ENCODE measurements around the gene GABARAPL1.
"Not testable (repeated sequence)": the region's sequence is repeated elsewhere in the genome, so short reads cannot be mapped to it uniquely, and the experiment has no call there.

GABARAPL1 gene

DNA sequence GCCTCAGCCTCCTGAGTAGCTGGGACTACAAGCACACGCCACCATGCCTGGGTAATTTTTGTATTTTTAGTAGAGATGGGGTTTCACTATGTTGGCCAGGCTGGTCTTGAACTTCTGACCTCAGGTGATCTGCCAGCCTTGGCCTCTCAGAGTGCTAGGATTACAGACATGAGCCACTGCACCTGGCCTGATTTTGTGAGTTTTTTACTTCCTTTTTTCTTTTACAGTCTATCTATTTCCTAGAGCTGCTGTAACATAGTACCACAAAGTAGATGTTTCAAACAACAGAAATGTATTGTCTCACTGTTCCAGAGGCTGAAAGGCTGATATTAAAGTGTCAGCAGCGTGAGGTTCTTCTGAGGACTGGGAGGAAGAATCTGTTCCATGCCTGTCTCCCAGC is 8.2 kb upstream of the GABARAPL1 start:
- not testable (repeated sequence) for DNase-seq

DNA sequence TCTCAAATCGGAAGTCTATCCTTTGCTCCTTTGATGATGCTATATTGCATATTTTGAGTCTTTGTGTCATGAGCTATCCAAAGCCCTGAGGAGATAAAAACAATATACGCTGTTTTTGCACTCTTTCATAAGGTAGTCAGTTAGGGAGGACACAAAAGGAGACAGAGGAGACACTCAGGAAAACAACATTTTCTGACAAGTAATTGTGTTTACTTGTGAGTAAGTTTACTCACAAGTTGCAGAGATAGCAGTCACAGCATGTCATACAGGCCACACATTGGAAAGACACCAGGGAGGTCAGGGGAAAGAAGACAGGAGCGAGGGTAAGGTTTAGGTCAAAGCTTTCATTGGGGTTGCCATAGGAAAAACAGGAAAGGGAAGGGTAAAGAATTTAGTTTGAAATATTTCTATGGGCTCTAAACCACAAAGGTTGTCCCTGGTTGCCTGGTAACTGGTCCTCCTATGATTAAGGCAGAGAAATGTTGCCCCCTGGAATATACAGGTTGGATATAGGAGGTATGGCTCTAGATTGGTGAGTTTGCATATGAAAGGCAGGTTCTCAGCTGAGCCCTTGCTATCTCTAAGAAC is 7.4 kb upstream of the GABARAPL1 start:
- no peak for DNase-seq

DNA sequence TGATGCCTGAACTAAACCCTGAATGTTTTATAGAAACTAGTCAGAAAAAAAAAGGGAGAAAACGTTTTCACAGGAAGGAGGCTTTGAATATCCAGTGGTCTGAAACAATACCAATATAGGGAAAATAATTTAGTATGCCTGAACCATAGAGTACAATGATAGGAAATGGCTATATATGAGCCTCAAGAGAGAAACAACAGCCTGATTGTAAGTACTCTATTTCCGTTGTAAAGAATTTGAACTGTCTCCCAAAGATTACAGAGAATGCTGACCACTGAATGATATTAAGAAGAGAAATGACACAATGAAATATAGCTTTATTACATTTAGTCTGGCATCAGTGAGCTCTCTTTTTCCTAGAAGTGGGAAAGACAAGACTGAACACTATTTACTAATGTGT is 5.5 kb upstream of the GABARAPL1 start:
- DNase-seq = no peak

DNA sequence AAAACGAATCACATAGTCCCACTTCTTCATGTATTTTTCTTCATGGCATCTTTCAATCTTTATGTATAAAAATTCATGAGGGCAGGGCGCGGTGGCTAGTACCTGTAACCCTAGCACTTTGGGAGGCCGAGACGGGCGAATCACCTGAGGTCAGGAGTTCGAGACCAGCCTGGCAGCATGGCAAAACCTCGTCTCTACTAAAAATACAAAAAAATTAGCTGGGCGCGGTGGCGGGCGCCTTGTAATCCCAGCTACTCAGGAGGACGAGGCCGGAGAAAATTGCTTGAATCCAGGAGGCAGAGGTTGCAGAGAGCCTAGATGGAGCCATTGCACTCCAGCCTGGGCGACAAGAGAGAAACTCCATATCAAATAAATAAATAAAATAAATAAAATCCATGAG is 2.5 kb upstream of the GABARAPL1 start:
- no peak for DNase-seq

DNA sequence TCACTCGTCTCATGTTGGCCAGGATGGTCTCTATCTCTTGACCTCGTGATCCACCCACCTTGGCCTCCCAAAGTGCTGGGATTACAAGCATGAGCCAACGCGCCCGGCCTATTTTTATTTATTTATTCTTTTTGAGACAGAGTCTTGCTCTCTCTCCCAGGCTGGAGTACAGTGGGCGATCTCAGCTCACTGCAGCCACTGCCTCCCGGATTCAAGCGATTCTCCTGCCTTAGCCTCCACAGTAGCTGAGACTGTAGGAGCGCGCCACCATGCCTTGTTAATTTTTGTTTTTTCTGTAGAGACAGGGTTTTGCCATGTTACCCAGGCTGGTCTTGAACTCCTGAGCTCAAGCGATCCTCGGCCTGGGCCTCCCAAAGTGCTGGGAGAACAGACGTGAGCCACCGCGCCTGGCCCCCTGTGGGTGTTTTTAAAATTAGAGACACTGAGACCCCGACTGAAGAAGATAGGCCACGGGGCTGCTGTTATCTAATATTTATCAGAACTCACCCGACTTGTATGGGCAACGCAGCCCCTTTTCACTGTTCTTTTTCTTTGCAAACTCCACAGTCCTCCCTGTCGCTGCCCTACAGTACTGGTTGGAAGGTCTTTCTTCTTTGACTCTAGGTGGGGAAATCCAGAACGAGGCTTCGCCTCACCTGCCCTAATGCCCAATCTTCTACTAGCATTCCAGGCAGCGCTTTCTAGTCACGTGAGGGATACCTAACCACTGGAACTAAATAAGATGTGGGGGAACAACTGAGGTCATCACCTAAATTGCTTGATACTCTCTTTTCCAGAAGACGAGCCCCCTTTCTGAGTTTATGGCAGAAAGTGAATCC is 1.4 kb upstream of the GABARAPL1 start:
- DNase-seq = no peak

DNA sequence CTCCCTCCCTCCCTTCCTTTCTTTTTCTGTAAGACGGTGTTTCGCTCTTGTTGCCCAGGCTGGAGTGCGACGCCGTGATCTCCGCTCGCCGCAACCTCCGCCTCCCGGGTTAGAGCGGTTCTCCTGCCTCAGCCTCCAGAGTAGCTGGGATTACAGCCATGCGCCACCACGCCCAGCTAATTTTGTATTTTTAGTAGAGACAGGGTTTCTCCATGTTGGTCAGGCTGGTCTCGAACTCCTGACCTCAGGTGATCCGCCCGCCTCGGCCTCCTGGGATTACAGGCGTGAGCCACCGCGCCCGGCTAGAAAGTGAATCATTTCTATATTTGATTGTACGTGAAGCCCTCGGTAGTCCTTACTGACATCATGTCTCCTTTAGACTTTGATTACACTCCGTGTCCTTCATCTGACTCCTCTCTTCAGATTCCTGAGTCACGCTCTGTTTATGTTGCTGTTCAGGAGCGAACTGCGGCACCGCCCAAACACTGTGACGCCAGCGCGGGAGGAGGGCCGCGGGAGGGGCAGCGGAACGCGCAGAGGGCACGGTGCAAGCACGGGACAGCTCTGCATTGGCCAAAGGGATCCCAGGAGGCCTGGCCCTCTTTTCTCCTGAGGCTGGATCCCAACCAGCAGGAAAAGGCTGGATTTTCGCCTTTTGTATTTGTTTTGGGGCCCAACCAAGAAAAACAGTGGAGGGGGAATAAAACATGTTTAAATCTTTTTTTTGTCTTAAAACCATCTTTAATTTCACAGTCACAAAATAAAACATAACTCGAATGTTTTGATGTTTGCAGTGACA is 538 bp upstream of the GABARAPL1 start:
- peak; percentile 77 to 80 for DNase-seq

- peak; percentile 65 to 74 for DNase-seq
These were observed 775 bp downstream of the GABARAPL1 start for GRCh38 chr12:10213168-10214135.

DNA sequence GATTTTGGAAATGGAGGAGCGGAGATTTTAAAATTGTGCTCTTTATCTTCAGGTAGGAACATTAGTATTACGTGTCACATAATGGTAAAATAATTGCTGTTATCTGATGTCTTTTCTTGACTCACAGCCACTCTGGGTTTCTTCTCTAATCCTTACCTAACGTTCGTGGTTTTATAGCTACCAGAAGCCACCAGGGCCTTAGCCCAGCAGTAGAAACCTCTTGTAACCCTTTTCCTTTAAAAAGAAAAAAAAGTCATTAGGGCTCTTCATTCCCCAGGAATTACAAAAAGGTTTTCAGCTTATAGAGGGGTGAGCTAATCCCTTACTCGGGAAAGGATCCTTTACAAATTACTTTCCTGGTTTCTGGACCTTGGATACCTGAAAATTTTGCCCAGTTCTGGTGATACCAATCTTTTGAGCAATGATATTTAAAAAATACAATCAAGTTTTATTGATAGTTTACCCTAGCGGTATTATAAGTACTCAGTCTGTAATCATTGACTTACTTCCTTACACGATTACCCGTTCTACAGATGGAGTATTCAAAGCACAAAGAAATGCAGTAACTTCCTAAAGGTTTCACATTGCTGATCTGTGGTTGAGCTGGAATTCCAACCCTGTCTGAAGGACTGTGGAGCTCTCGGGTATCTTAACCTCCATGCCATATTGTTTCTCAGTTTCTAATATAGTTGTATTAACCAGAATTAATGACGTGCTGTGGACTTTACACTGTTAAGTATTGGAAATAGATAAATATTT is 1.6 kb downstream of the GABARAPL1 start:
- DNase-seq = no peak

- DNase-seq = no peak
These were observed 2.2 kb downstream of the GABARAPL1 start for GRCh38 chr12:10214895-10215267.

- no peak for DNase-seq
These were observed 2.8 kb downstream of the GABARAPL1 start for GRCh38 chr12:10215436-10215835.

DNA sequence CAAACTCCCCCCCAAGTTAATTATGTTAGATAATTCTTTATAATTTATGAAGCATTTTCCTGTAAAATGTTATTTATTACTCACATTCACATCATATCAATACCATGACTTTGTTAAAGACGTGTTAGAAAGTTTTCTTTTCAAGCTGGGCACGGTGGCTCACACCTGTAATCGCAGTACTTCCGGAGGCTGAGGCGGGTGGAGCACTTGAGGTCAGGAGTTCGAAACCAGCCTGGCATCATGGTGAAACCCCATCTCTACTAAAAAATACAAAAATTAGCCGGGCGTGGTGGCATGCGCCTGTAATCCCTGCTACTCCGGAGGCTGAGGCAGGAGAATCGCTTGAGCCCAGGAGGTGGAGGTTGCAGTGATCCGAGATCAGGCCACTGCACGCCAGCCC is 3.3 kb downstream of the GABARAPL1 start:
- DNase-seq = not testable (repeated sequence)

GRCh38 chr12:10218021-10218420 is 5.3 kb downstream of the GABARAPL1 start:
- DNase-seq = no peak

GRCh38 chr12:10220398-10221077 is 7.9 kb downstream of the GABARAPL1 start:
- no peak for DNase-seq

GRCh38 chr12:10221846-10222245 is 9.2 kb downstream of the GABARAPL1 start:
- DNase-seq = no peak

GRCh38 chr12:10223208-10223607 is 10.5 kb downstream of the GABARAPL1 start:
- DNase-seq = no peak

DNA sequence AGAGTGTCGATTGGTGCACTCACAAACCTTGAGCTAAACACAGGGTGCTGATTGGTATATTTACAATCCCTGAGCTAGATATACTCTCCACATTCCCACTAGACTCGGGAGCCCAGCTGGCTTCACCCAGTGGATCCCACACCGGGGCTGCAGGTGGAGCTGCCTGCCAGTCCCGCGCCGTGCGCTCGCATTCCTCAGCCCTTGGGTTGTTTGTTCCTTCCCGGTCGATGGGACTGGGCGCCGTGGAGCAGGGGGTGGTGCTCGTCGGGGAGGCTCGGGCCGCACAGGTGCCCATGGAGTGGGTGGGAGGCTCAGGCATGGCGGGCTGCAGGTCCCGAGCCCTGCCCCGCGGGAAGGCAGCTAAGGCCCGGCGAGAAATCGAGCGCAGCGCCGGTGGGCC is 12.7 kb downstream of the GABARAPL1 start:
- DNase-seq = not testable (repeated sequence)

- DNase-seq = no peak
These were observed 13.4 kb downstream of the GABARAPL1 start for GRCh38 chr12:10226086-10226485.

DNA sequence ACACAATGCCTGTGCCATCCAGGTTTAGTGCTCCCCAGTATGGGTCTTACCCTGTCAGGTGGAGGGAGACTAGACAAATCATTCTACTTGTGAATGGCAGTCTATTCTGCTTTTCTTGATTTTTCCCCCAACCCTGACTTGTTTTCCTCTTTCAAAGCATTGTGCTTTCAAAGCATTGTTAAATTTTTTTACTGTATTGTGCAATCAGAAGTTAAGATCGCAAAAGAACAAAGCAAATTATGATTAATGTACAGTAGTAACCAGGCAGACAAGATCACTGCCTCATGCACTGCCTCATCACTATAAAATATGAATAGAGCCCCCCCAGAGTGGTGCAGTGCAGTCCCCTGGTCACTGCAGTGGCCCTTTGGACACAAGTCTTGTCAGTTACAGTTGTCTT is 14.1 kb downstream of the GABARAPL1 start:
- DNase-seq = no peak

GRCh38 chr12:10227648-10228047 is 15.0 kb downstream of the GABARAPL1 start:
- no peak for DNase-seq

DNA sequence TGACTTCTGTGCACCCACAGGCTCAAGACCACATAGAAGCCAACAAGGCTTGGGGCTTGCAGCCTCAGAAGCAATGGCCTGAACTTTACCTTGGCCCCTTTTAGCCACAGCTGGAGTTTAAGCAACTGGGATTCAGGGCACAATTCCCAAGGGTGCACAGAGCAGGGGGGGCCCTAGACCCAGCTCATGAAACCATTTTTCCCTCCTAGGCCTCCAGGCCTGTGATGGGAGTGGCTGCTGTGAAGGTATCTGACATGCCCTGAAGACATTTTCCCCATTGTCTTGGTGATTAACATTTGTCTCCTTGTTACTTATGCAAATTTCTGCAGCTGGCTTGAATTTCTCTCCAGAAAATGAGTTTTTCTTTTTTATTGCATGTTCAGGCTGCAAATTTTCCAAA is 21.9 kb downstream of the GABARAPL1 start:
- no peak for DNase-seq

Data from activated CD4-positive, alpha-beta T cell treated with anti-CD3 and anti-CD28 coated beads, Interleukin-2, amount 50 U/mL, for 4 hours (primary cell).